PC-3 (cell line): ENCODE measurements around the gene ADD3. TPM values are rescaled to one million over a fixed set of nuclear protein-coding genes. Genes with fewer than 3 reads are reported as not detected.

Source experiments
- ATAC-seq: fragments of 200-7000 bp; cut with Tn5 transposase; 2 replicates; pipeline ENCODE4 v1.9.1; 2020; ENCODE audit warnings: mild to moderate bottlenecking, moderate library complexity
- BruUV-seq: library from RNA; stranded (reverse); fragments of 400-500 nt; replicated peaks from 2 replicates; lab custom pipeline; 2021; lab: Mats Ljungman, UMichigan
- CTCF ChIA-PET: fragments of 300-600 bp; sonication (Branson Sonifier 250); formaldehyde crosslinking; loops from one replicate; lab custom pipeline; 2022; ENCODE audit warnings: antibody characterized with exemption; lab: Charles Lee
- POLR2A ChIA-PET: fragments of 300-600 bp; sonication (Branson Sonifier 250); formaldehyde crosslinking; loops from one replicate; lab custom pipeline; 2022; ENCODE audit warnings: antibody characterized with exemption; ENCODE audit not compliant: unreplicated experiment; lab: Charles Lee
- DNase-seq: peaks from one replicate; pipeline ENCODE4 v3.0.0-alpha.2; 2015
- H2AFZ ChIP-seq: fragments of 300-600 bp; sonication (generic); 2 replicates; pipeline ENCODE4 v1.6.0; 2016; ENCODE audit warnings: antibody characterized with exemption, low read length
- H3F3A ChIP-seq: fragments of 300-600 bp; sonication (generic); one replicate; pipeline ENCODE4 v1.6.0; 2017; ENCODE audit warnings: antibody characterized with exemption, low read length, control low read depth, mild to moderate bottlenecking; ENCODE audit not compliant: unreplicated experiment
- H3K27ac ChIP-seq: fragments of 300-600 bp; sonication (generic); 2 replicates; pipeline ENCODE4 v1.5.1; 2016; ENCODE audit warnings: mild to moderate bottlenecking, low read length
- H3K27me3 ChIP-seq: fragments of 300-600 bp; sonication (generic); 2 replicates; pipeline ENCODE4 v1.6.1; 2016; ENCODE audit warnings: low read length, mixed read lengths
- H3K36me3 ChIP-seq: fragments of 300-600 bp; sonication (generic); 2 replicates; pipeline ENCODE4 v1.6.1; 2016; ENCODE audit warnings: low read depth, mixed run types, low read length, mixed read lengths
- H3K4me1 ChIP-seq: fragments of 300-600 bp; sonication (generic); 2 replicates; pipeline ENCODE4 v1.5.1; 2016; ENCODE audit warnings: low read length; ENCODE audit not compliant: insufficient read depth
- H3K4me2 ChIP-seq: fragments of 300-600 bp; sonication (generic); 2 replicates; pipeline ENCODE4 v1.6.0; 2016; ENCODE audit warnings: low read length
- H3K4me3 ChIP-seq: fragments of 300-600 bp; sonication (generic); 2 replicates; pipeline ENCODE4 v1.5.1; 2016; ENCODE audit warnings: mild to moderate bottlenecking, low read length, mixed read lengths
- H3K79me2 ChIP-seq: fragments of 300-600 bp; sonication (generic); 2 replicates; pipeline ENCODE4 v1.6.1; 2017; ENCODE audit warnings: low read length, mixed read lengths
- H3K9ac ChIP-seq: fragments of 300-600 bp; sonication (generic); 2 replicates; pipeline ENCODE4 v1.6.0; 2016; ENCODE audit warnings: mild to moderate bottlenecking, low read length
- H3K9me2 ChIP-seq: fragments of 300-600 bp; sonication (generic); replicated peaks from 2 replicates; pipeline ENCODE4 v1.6.1; 2016; ENCODE audit warnings: mixed run types, low read length, mixed read lengths
- H3K9me3 ChIP-seq: fragments of 300-600 bp; sonication (generic); 2 replicates; pipeline ENCODE4 v1.6.1; 2016; ENCODE audit warnings: low read length, mixed read lengths
- H4K20me1 ChIP-seq: fragments of 300-600 bp; sonication (generic); 2 replicates; pipeline ENCODE4 v1.6.1; 2016; ENCODE audit warnings: low read length, mixed read lengths
- CTCF ChIP-seq: fragments of 300-600 bp; sonication (generic); conservative IDR thresholded peaks from 2 replicates; pipeline ENCODE4 v1.5.1; 2017; ENCODE audit warnings: antibody characterized with exemption, low read depth, mild to moderate bottlenecking, low read length
- EZH2 ChIP-seq: fragments of 300-600 bp; sonication (generic); IDR thresholded peaks from one replicate; pipeline ENCODE4 v1.6.1; 2017; ENCODE audit warnings: antibody characterized with exemption, mild to moderate bottlenecking, low read length; ENCODE audit not compliant: unreplicated experiment
- EZH2phosphoT487 ChIP-seq: fragments of 300-600 bp; sonication (generic); IDR thresholded peaks from 2 replicates; pipeline ENCODE4 v1.6.1; 2018; ENCODE audit warnings: mild to moderate bottlenecking, antibody characterized with exemption, low read length, borderline replicate concordance
- intact Hi-C: fragments of 100-400 bp; cut with micrococcal nuclease; formaldehyde crosslinking; loops from 2 replicates; pipeline ENCODE4 v1.9.0; 2023
- total RNA-seq: library from RNA; depleted of rRNA; stranded (reverse); fragments of >200 nt; gene quantifications from 2 replicates; pipeline ENCODE4 v1.2.3, GENCODE V29; 2014

Gene ADD3
- total RNA-seq, 1 experiment from 2014 or later, result 25.7 TPM

- no peaks in the 10 kb centered on the region for H3K27me3 ChIP-seq
- intact Hi-C loops, result no loop called here
- H3K4me1 ChIP-seq, result peaks cover 38% of the 10 kb centered on the region
- H3K36me3 ChIP-seq, result no peaks in the 10 kb centered on the region
- BruUV-seq, result no TSS peak
- no peak overlapping the region for H2AFZ ChIP-seq
- TF ChIP-seq CTCF (no peak), EZH2 (no peak), EZH2phosphoT487 (no peak)
- H3F3A ChIP-seq, result no peaks in the 10 kb centered on the region
- H3K4me3 ChIP-seq, result no peak overlapping the region
- H3K79me2 ChIP-seq, result peaks cover 84% of the 10 kb centered on the region
- peak overlapping the region; percentile 53 for H3K27ac ChIP-seq
- no peak overlapping the region for H3K9ac ChIP-seq
- peak; percentile 74 for ATAC-seq
- peak; percentile 74 for DNase-seq
- ChIA-PET POLR2A (no interaction called here), CTCF (no interaction called here)
- H3K4me2 ChIP-seq, result peak overlapping the region; percentile 58
- no peaks in the 10 kb centered on the region for H4K20me1 ChIP-seq
- no peaks in the 10 kb centered on the region for H3K9me3 ChIP-seq
- H3K9me2 ChIP-seq, result no peaks in the 10 kb centered on the region
Measured at GRCh38 chr10:110013630-110014293, 6.0 kb downstream of the ADD3 start.

- intact Hi-C loops, result loop anchor here (1.0 kb wide), 2 partner anchors 38 to 132 kb away; no protein-coding TSS in a partner anchor
- Histone ChIP-seq H2AFZ (no peak overlapping the region), H3F3A (no peaks in the 10 kb centered on the region), H3K9ac (no peak overlapping the region), H3K36me3 (no peaks in the 10 kb centered on the region), H3K27me3 (no peaks in the 10 kb centered on the region), H3K9me2 (no peaks in the 10 kb centered on the region), H3K4me3 (no peak overlapping the region), H3K4me2 (no peak overlapping the region), H3K9me3 (no peaks in the 10 kb centered on the region), H3K79me2 (peaks cover 68% of the 10 kb centered on the region), H4K20me1 (0 out of 2 replicates have a peak, but pooled peaks cover 4% of the 10 kb centered on the region), H3K4me1 (peaks cover 22% of the 10 kb centered on the region), H3K27ac (no peak overlapping the region)
- ChIA-PET CTCF (interaction anchor here (0.6 to 1.9 kb wide), 2 partner anchors 40 to 132 kb away, joined by 3 to 23 read pairs; no protein-coding TSS in a partner anchor), POLR2A (no interaction called here)
- BruUV-seq, result no TSS peak
- ATAC-seq, result peak; percentile 57; the same call in 1 of the 2 replicates
- DNase-seq, result peak; percentile 19
- TF ChIP-seq EZH2phosphoT487 (no peak), CTCF (peak; percentile 48), EZH2 (no peak)
Measured at GRCh38 chr10:110016039-110016438, 8.3 kb downstream of the ADD3 start.

- no peaks in the 10 kb centered on the region for H3F3A ChIP-seq
- ATAC-seq, result no peak
Measured at GRCh38 chr10:110017052-110017451, 9.3 kb downstream of the ADD3 start.

More at GRCh38 chr10:110017052-110017451, 9.3 kb downstream of the ADD3 start:
- ChIA-PET POLR2A (no interaction called here), CTCF (interaction anchor here (1.9 kb wide), 1 partner anchor 133 kb away, joined by 23 read pairs; no protein-coding TSS in a partner anchor)
- intact Hi-C loops, result no loop called here
- Histone ChIP-seq H4K20me1 (0 out of 2 replicates have a peak, but pooled peaks cover 4% of the 10 kb centered on the region), H3K79me2 (peaks cover 59% of the 10 kb centered on the region), H3K36me3 (no peaks in the 10 kb centered on the region), H3K4me2 (no peak overlapping the region), H3K4me3 (no peak overlapping the region), H3K27me3 (no peaks in the 10 kb centered on the region), H3K9me2 (no peaks in the 10 kb centered on the region), H3K9ac (no peak overlapping the region), H3K9me3 (no peaks in the 10 kb centered on the region), H3K4me1 (peaks cover 12% of the 10 kb centered on the region), H2AFZ (no peak overlapping the region), H3K27ac (no peak overlapping the region)
- BruUV-seq, result no TSS peak
- no peak for DNase-seq
- TF ChIP-seq EZH2phosphoT487, result no peak
- TF ChIP-seq EZH2, result no peak
- no peak for TF ChIP-seq CTCF
